Activated CD4-positive, alpha-beta T cell treated with anti-CD3 and anti-CD28 coated beads, Interleukin-2, amount 50 U/mL, for 4 hours (primary cell): ENCODE data around the gene MAGI2.
"Not testable (repeated sequence)": the region's sequence is repeated elsewhere in the genome, so short reads cannot be mapped to it uniquely, and the experiment has no call there.

Experiments used
- DNase-seq, 2 experiments: peaks; one replicate each; pipeline ENCODE4 v3.0.0-alpha.2; 2020

The MAGI2 gene

GRCh38 chr7:79011921-79012320 lies 441.5 kb downstream of the MAGI2 start:
- DNase-seq, result no peak

- no peak for DNase-seq
Observed at GRCh38 chr7:79009647-79010046, 443.8 kb downstream of the MAGI2 start.

DNA sequence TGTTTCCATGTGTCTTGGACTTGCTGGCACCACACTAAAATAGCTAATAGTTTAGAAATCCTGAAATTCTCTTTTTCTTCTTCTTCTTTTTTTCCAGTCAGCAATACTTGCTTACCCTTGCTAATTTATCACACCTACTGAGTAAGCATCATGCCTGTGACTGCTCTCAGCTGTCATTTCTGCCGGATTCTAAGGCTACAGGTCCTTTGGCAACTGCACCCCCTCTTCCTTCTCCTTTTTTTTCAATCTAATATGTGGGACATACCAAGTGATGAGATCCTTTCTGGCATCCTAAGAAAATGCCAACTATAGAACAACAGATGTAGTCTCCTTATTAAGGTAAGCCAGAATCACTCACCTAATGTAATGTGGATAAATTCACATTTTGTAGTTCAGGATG lies 444.7 kb downstream of the MAGI2 start:
- no peak for DNase-seq

- DNase-seq, result no peak
Observed at GRCh38 chr7:78996013-78996412, 457.5 kb downstream of the MAGI2 start.

DNA sequence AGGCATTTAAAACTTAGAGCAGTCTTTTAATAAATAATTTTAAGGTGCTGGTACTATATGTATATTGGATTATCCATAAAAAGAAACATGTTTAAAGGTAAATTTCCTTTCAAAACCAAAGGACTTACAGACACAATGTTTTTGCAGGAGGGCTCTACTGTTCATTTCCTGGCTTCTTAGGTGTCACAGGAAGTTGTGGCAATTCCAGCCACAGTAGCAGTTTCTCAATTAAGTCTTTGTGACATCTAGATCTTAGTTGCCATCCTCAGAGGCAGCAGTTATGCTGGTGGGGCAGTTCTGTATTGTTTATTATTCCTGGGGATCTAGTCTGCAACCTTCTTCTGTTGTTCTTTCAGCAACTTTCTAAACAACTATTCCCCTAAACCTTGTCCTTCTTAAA lies 460.1 kb downstream of the MAGI2 start:
- DNase-seq, result no peak

DNA sequence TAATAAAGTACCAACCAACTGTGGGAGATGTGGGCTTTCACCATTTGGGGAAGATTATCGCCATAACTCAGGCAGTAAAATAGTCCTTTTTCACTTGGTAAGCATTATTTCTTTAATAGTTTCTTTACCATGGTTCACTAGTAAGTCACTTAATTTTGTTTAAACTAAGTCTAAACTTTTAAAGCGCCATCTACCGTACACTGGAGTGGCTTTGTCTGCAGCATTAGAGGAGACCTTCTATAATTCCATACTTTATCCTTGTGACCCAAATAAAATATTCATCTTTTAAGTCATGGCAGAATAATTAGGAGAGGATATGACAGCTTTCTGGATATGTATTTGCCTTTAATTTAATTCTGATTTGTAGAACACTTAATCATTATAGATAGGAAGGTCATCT lies 468.0 kb downstream of the MAGI2 start:
- no peak for DNase-seq

DNA sequence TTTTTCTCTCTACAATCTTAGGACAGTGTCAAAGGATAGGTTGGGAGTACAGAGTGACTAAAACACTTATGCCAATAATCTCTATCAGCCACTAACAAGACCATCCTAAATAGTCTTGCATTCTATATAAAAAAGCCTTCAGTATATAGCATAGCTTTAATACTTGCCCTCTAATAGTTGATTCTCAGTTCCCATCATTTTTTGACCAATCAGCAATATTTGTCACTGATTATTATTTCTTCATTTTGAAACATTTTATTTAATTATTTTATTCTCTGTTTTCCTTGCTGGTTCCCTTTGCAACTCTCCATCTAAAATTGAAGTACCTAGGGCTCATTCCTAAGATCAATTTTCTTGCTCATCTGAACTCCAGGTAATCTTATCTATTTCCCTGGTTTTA lies 470.0 kb downstream of the MAGI2 start:
- no peak for DNase-seq

- DNase-seq, result no peak
Observed at GRCh38 chr7:78970440-78970916, 483.0 kb downstream of the MAGI2 start.

- DNase-seq, result no peak
Observed at GRCh38 chr7:78968951-78969350, 484.5 kb downstream of the MAGI2 start.

DNA sequence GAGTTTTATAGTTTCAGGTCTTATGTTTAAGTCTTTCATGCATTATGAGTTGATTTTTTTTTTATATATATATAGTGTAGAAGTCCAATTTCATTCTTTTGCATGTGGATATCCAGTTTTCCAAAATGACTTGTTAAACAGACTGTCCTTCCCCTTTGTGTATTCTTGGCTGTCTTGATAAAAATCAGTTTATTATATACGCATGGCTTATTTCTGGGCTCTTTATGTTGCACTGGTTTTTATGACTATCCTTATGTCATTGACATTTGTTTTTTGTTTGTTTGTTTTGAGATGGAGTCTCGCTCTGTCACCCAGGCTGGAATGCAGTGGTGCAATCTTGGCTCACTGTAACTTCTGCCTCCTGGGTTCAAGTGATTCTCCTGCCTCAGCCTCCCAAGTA lies 485.9 kb downstream of the MAGI2 start:
- DNase-seq, result not testable (repeated sequence)

- DNase-seq, result no peak
Observed at GRCh38 chr7:78967046-78967445, 486.4 kb downstream of the MAGI2 start.

DNA sequence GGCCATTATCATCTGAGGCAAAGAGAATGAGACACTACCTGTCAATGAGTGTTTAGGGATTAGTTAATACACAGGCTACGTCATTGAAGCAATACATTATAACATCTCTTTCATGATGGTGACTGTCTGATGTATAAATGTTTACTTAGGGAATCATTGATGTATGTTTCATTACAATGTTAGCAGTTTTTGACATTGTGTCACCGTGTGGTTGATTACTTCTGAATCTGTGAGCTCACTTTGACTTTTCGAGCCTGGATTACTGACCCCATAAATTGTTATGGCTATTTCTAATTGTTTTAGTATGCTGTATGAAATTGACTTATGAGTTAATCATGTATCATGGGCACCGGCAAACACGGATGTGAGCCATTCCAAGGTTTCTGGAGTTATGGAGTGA lies 494.0 kb downstream of the MAGI2 start:
- no peak for DNase-seq

GRCh38 chr7:78955329-78955728 lies 498.1 kb downstream of the MAGI2 start:
- no peak for DNase-seq

GRCh38 chr7:78953726-78954363 lies 499.6 kb downstream of the MAGI2 start:
- no peak for DNase-seq

- no peak for DNase-seq
Observed at GRCh38 chr7:78953090-78953489, 500.4 kb downstream of the MAGI2 start.

DNA sequence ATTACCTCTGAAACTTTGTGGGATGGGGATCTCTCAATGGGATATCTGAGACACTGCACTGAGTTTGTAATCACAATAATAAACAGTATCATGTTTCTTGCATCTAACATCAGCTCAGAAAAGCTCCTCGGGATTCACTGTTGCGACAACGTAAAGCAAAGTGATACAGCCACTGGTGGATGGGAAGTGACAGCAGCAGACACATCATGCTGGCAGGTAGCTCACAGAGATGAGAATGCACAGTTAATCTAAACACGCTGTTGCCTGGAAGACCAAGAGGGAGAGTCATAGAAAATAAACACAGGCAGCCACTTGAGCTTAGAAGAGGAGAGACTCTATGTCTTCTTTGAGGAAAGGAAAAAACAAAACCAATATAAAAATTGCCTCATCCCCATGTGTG lies 513.8 kb downstream of the MAGI2 start:
- DNase-seq, result no peak

DNA sequence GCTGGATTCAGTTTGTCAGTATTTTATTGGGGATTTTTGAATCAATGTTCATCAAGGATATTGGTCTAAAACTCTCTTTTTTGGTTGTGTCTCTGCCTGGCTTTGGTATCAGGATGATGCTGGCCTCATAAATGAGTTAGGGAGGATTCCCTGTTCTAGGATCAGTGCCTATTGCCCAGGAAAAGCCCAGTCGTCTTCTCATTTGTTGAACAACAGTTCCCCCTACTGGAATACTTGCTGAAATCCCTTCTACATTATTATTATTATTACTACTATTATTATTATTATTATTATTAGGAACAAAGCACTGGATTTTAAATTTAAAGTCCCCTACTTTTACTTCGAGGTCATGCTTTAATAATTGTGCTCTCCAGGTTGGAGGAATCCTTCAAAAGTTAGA lies 528.9 kb downstream of the MAGI2 start:
- no peak for DNase-seq

- DNase-seq, result no peak
Observed at GRCh38 chr7:78912781-78913180, 540.7 kb downstream of the MAGI2 start.

- no peak for DNase-seq
Observed at GRCh38 chr7:78906735-78907134, 546.7 kb downstream of the MAGI2 start.

DNA sequence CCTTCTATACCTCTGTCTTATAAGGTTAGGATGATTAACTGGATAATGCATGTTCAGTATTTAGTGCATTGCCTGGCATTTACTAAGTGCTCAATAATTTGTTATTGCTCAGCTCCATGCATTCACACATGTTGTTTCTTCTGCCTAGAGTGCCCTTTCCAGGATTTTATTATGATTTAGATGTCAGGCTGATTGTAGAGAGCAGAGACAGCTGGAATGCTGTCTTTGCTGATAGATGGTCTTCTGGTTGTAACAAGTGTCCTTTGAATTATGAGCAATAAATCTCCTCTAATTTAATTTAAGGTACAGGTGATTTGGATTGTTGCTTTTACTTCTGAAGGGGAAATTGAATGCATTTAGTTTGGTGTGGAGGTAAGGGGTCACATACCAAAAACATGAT lies 548.0 kb downstream of the MAGI2 start:
- DNase-seq, result no peak

- DNase-seq, result no peak
Observed at GRCh38 chr7:78904983-78905382, 548.5 kb downstream of the MAGI2 start.

GRCh38 chr7:78901566-78901965 lies 551.9 kb downstream of the MAGI2 start:
- no peak for DNase-seq

DNA sequence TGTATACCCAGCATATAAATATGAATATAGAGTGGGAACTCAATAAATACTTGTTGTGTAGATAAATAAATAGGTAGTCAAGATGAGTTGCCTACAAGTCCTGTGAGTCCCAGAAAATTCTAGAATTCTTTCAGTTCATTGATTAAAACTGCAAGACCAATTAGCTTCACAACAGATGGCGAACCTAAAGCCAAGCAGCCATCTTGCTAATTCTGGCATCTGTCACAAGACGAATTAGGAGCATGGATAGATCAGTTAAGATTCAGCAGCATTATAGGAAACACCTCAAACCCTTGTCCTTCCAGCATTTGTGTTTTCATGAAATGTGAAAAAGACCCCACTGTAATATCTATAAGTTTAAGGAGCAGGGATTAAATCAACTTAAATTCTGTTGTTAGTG lies 552.7 kb downstream of the MAGI2 start:
- DNase-seq, result no peak

GRCh38 chr7:78895393-78895792 lies 558.1 kb downstream of the MAGI2 start:
- no peak for DNase-seq

GRCh38 chr7:78879206-78879605 lies 574.3 kb downstream of the MAGI2 start:
- no peak for DNase-seq

- no peak for DNase-seq
Observed at GRCh38 chr7:78873117-78873516, 580.4 kb downstream of the MAGI2 start.
